LHCN-M2 (cell line): ENCODE measurements around the gene UHMK1. TPM values are rescaled to one million over a fixed set of nuclear protein-coding genes. Genes with fewer than 3 reads are reported as not detected.
"Not testable (repeated sequence)": the region's sequence is repeated elsewhere in the genome, so short reads cannot be mapped to it uniquely, and the experiment has no call there.

ENCODE experiments used
- DNase-seq: peaks from one replicate; pipeline ENCODE4 v3.0.0-alpha.2; 2012; ENCODE audit warnings: low read depth
- total RNA-seq: library from RNA; depleted of rRNA; stranded (reverse); fragments of >200 nt; gene quantifications from 2 replicates; pipeline ENCODE4 v1.2.3, GENCODE V29; 2014; rRNA removed

The UHMK1 gene
- total RNA-seq, 1 experiment from 2014 or later = 143 TPM

DNA sequence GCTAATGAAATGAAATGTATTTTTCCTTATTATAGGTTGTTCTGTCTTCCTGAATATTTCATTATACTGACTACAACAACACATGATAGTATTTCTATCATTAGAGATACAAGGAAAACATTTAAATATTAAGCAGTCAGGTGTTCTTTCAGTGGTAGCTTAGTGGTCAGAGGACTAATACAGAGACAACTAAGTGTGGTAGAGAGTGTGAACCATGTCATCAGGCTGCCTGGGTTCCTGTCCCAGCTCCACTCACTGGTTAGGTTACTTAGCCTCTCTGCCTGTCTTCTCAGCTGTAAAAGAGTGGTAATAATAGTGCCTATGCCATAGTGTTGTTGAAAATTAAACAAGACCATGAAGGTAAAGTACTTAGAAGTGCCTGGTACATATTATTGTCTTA is 67.8 kb downstream of the UHMK1 start:
- DNase-seq = no peak

DNA sequence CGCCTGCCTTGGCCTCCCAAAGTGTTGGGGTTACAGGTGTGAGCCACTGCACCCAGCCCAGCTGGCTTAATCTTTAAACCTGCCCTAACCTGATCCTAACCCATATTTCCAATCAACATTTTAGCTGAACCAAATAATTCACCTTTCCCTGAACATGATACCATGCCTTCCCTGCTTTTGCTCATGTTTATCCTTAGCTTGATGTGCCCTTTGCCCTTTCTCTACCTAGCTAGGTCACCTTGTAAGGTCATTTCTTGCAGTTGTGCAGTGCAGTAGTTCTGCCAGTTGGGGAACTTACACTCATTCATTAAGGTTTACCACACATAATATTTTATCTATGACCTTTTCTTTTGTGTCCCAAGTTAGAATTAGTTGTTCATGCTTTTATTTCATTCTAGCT is 69.3 kb downstream of the UHMK1 start:
- DNase-seq = no peak

GRCh38 chr1:162568802-162569201 is 71.2 kb downstream of the UHMK1 start:
- no peak for DNase-seq

DNA sequence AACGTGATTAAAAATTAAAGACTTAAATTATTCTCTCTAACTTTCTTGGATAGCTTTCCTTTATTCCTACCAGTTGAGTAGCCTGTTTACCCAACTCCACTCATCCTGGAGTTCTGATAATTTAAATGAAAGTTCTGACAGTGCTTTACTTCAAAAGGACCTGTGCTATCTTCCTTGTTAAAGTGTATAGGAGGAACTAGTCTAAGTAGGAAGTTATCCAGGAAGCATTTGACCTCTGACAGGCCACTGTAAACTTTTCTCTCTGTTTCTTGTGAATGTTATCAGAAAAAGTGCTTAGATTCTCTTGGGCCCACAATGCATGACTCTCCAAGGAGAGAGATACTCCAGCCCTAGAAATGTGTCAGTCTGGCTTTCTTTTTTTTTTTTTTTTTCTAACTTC is 73.1 kb downstream of the UHMK1 start:
- no peak for DNase-seq

- not testable (repeated sequence) for DNase-seq
These were observed 73.5 kb downstream of the UHMK1 start for GRCh38 chr1:162571121-162571520.

DNA sequence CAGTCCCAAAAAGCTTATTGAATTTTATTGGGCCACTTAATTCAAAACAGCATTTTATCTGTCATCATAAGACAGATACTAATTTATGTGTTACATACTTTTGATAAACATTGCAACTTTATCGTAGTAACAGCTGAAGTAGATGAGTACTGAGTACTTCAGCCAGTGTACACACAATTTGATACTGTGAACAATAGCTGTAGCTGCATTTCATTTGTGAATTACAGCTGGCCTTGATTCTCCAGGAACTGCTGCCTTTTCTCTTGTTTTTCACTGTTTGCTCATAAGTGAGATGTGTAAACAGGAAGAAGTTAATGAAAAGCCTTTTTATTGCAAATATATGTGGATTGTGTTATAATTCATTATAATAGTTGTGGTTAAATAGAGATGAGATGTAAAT is 74.1 kb downstream of the UHMK1 start:
- DNase-seq = no peak

DNA sequence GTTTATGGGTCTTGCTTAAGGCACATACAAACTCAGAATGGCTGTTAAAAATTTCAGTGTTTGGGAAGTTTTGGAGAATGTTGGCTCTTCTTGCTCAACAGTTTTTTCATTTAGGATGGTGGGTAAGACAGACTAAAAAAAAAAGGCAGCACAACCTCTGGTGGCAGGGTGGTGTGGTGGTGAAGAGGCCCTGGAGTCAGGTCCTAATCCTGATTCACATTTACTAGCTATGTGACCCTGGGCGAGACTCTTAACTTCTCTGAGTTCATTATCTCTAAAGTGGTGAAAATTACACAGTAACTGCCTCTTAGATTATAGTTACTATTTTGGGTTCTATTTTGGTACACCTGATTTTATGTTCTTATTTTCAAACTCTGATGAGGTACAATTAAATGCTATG is 75.5 kb downstream of the UHMK1 start:
- no peak for DNase-seq

DNA sequence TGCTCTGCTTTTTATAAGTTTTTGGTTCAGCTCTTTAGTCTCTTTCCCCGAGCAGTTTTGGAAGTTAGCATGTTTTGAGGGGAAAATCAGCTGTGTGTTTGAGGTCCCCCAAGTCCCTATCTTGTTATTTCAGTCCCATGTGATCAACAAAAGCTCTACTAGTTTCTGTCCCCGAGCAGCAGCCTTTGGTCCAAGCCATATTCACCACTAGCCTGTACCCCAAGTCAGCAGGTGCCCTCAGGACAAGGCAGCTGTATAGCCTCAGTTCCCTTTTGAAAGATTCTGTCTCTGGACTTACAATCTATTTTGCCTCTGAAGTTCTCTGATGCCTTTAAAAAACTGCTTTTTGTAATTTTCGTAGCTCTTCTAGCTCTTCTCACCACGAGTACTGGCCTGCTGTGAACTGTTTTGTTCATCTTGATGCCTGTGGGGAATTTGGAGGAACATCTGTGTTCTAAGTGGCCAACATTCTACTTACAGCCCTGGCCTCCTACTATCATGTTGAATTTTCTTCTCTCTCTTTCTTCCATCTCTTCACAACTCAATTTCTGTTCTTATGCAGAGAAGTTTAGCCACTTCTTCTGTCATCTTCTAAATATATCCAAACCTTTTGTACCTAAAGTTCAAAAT is 80.6 kb downstream of the UHMK1 start:
- no peak for DNase-seq

- DNase-seq = no peak
These were observed 81.3 kb downstream of the UHMK1 start for GRCh38 chr1:162578936-162579335.

Other genes starting within 250 kb of the UHMK1 start
- gene SPATA46, start 121.0 kb upstream of the UHMK1 start, total RNA-seq = not detected in 2 replicates
- gene C1orf226, start 116.1 kb upstream of the UHMK1 start, total RNA-seq = 0.32 and 0.63 TPM in 2 replicates
- 0.11 and 0.13 TPM in 2 replicates for gene SH2D1B, start 85.7 kb upstream of the UHMK1 start, total RNA-seq
- 122 and 153 TPM in 2 replicates for gene UAP1, start 63.9 kb downstream of the UHMK1 start, total RNA-seq
- 55.3 and 73.1 TPM in 2 replicates for gene DDR2, start 134.6 kb downstream of the UHMK1 start, total RNA-seq